Endothelial cell of umbilical vein (primary cell): ENCODE measurements around the gene PCDH9. TPM values are rescaled to one million over a fixed set of nuclear protein-coding genes. Genes with fewer than 3 reads are reported as not detected.

Experiments used
- BruUV-seq: library from RNA; stranded (reverse); fragments of 400-500 nt; replicated peaks from 2 replicates; lab custom pipeline; 2021; lab: Mats Ljungman, UMichigan
- CTCF ChIA-PET: fragments of 300-600, 350-600 bp; sonication (Branson Sonifier 250); formaldehyde crosslinking; loops from one replicate; lab custom pipeline; 2021; ENCODE audit warnings: antibody characterized with exemption, inconsistent platforms; lab: Charles Lee
- POLR2A ChIA-PET: fragments of 300-600, 350-600 bp; sonication (Branson Sonifier 250); formaldehyde crosslinking; loops from one replicate; lab custom pipeline; 2021; ENCODE audit warnings: antibody characterized with exemption, inconsistent platforms; lab: Charles Lee
- DNase-seq: peaks from one replicate; pipeline ENCODE4 v3.0.0-alpha.2; 2011; ENCODE audit warnings: low read depth, low spot score
- FAIRE-seq: peaks from 2 replicates; lab custom pipeline; 2011; peaks lifted over from hg19 to GRCh38; lab: Jason Lieb, UNC
- H2AFZ ChIP-seq: 2 replicates; pipeline ENCODE4 v1.6.0; 2012; ENCODE audit warnings: low read depth, low read length, control low read depth, inconsistent platforms
- H3K27ac ChIP-seq: 2 replicates; pipeline ENCODE4 v1.5.1; 2011; ENCODE audit warnings: low read depth, mild to moderate bottlenecking, control low read depth, low read length, moderate library complexity; ENCODE audit not compliant: insufficient read depth
- H3K27me3 ChIP-seq, 2 experiments: 2 replicates each; pipeline versions ENCODE4 v1.6.0 to v1.6.1; 2011; ENCODE audit warnings: low read length in 2 of 2, mixed read lengths in 1 of 2; ENCODE audit not compliant: control insufficient read depth in 2 of 2, insufficient read depth in 2 of 2
- H3K36me3 ChIP-seq, 2 experiments: 2 replicates in 1 of 2; 3 replicates in 1 of 2; pipeline ENCODE4 v1.5.1; 2011; ENCODE audit warnings: low read length in 2 of 2, mild to moderate bottlenecking in 1 of 2, moderate library complexity in 1 of 2; ENCODE audit not compliant: control insufficient read depth in 2 of 2, insufficient read depth in 2 of 2; ENCODE audit errors: extremely low read depth in 1 of 2
- H3K4me1 ChIP-seq: 3 replicates; pipeline ENCODE4 v1.5.1; 2011; ENCODE audit warnings: mild to moderate bottlenecking, low read length; ENCODE audit not compliant: control insufficient read depth, insufficient read depth; ENCODE audit errors: extremely low read depth
- H3K4me2 ChIP-seq: 2 replicates; pipeline ENCODE4 v1.6.1; 2011; ENCODE audit warnings: low read length, control low read depth, mixed read lengths; ENCODE audit not compliant: insufficient read depth
- H3K4me3 ChIP-seq, 3 experiments: fragments of 200-600 bp in 1 of 3; sonication (generic), shearing (Covaris generic) in 1 of 3; replicated peaks in 1 of 3; 2 replicates each; pipeline ENCODE4 v1.5.1; 2011 to 2016; ENCODE audit warnings: control low read depth in 3 of 3, low read length in 3 of 3, mild to moderate bottlenecking in 2 of 3, inconsistent platforms in 1 of 3, low read depth in 1 of 3, moderate library complexity in 1 of 3; ENCODE audit not compliant: insufficient read depth in 1 of 3
- H3K79me2 ChIP-seq: 2 replicates; pipeline ENCODE4 v1.6.0; 2012; ENCODE audit warnings: low read length, inconsistent platforms; ENCODE audit not compliant: control insufficient read depth, insufficient read depth
- H3K9ac ChIP-seq: replicated peaks from 2 replicates; pipeline ENCODE3; 2011; ENCODE audit warnings: low read length, control low read depth; ENCODE audit not compliant: insufficient read depth; ENCODE audit errors: extremely low read depth
- H3K9me1 ChIP-seq: replicated peaks from 3 replicates; pipeline ENCODE4 v1.6.0; 2011; ENCODE audit warnings: mild to moderate bottlenecking, low read length; ENCODE audit not compliant: control insufficient read depth, insufficient read depth; ENCODE audit errors: extremely low read depth
- H3K9me3 ChIP-seq: replicated peaks from 2 replicates; pipeline ENCODE4 v1.5.1; 2012; ENCODE audit warnings: low read length, inconsistent platforms; ENCODE audit not compliant: control insufficient read depth, insufficient read depth
- H4K20me1 ChIP-seq: replicated peaks from 2 replicates; pipeline ENCODE3; 2011; ENCODE audit warnings: mild to moderate bottlenecking, low read length; ENCODE audit not compliant: control insufficient read depth, insufficient read depth; ENCODE audit errors: extremely low read depth
- CTCF ChIP-seq, 2 donors: IDR thresholded peaks; 1 replicate in 1 of 2; 2 replicates in 1 of 2; pipeline ENCODE4 v1.5.1; 2011; ENCODE audit warnings: low read length in 2 of 2, mild to moderate bottlenecking in 2 of 2, moderate library complexity in 2 of 2, control low read depth in 1 of 2, inconsistent platforms in 1 of 2, low read depth in 1 of 2; ENCODE audit not compliant: insufficient read depth in 1 of 2; ENCODE audit errors: extremely low read depth in 1 of 2
- EZH2 ChIP-seq: IDR thresholded peaks from 2 replicates; pipeline ENCODE4 v1.6.1; 2012; ENCODE audit warnings: borderline replicate concordance, low read depth, mild to moderate bottlenecking, moderate library complexity, low read length, inconsistent platforms; ENCODE audit not compliant: severe bottlenecking
- FOS ChIP-seq: IDR thresholded peaks from 2 replicates; pipeline ENCODE4 v1.6.1; 2011; ENCODE audit warnings: mild to moderate bottlenecking, low read length, moderate library complexity, borderline replicate concordance; ENCODE audit not compliant: insufficient read depth
- GATA2 ChIP-seq: IDR thresholded peaks from 2 replicates; pipeline ENCODE4 v1.7.0; 2011; ENCODE audit warnings: low read depth, mild to moderate bottlenecking, moderate library complexity, mixed read lengths, low read length; ENCODE audit not compliant: insufficient read length, insufficient read depth
- JUN ChIP-seq: IDR thresholded peaks from 2 replicates; pipeline ENCODE4 v1.6.1; 2011; ENCODE audit warnings: borderline replicate concordance, low read depth; ENCODE audit not compliant: insufficient read length, insufficient read depth
- MYC ChIP-seq: IDR thresholded peaks from one replicate; pipeline ENCODE4 v1.6.1; 2011; ENCODE audit warnings: mild to moderate bottlenecking, low read depth, low read length
- POLR2A ChIP-seq: IDR thresholded peaks from 2 replicates; pipeline ENCODE4 v1.6.1; 2012; ENCODE audit warnings: low read depth, mild to moderate bottlenecking, control low read depth, low read length
- POLR2AphosphoS5 ChIP-seq: IDR thresholded peaks from 2 replicates; pipeline ENCODE4 v1.6.1; 2012; ENCODE audit warnings: low read depth, mild to moderate bottlenecking, control low read depth, low read length, moderate library complexity; ENCODE audit not compliant: insufficient read depth
- dilution Hi-C: fragments of 300-500 bp; cut with MboI; formaldehyde crosslinking; loops from one replicate; pipeline ENCODE4 v1.15.0; 2019; ENCODE audit warnings: low sequenced_read_pairs; ENCODE audit not compliant: extremely low pct_ligation_motif_present
- intact Hi-C: fragments of 100-400 bp; cut with micrococcal nuclease; formaldehyde crosslinking; loops from one replicate; pipeline ENCODE4 v1.10.0; 2022
- polyA plus RNA-seq, 4 experiments: library from polyadenylated mRNA; depleted of rRNA in 3 of 4; stranded (reverse) in 3 of 4; unstranded in 1 of 4; fragments of >200 nt; gene quantifications; 2 replicates each; pipeline versions ENCODE4 v1.2.1 to v1.2.3, GENCODE V29; 2011 to 2012; ENCODE audit warnings: missing spikeins in 1 of 4
- total RNA-seq: library from RNA; stranded (reverse); gene quantifications from 2 replicates; pipeline ENCODE4 v1.2.3, GENCODE V29; 2021
- TF ChIP-seq, protein P1 (sequence below): IDR thresholded peaks from 2 replicates; pipeline ENCODE4 v1.6.1; 2011; ENCODE audit not compliant: insufficient read depth, insufficient read length

PCDH9 gene
- total and polyA plus RNA-seq, 2 donors (not counting 3 experiments of a cell fraction or from before 2014, with no cell fraction given) = 1.1 to 5.2 TPM

DNA sequence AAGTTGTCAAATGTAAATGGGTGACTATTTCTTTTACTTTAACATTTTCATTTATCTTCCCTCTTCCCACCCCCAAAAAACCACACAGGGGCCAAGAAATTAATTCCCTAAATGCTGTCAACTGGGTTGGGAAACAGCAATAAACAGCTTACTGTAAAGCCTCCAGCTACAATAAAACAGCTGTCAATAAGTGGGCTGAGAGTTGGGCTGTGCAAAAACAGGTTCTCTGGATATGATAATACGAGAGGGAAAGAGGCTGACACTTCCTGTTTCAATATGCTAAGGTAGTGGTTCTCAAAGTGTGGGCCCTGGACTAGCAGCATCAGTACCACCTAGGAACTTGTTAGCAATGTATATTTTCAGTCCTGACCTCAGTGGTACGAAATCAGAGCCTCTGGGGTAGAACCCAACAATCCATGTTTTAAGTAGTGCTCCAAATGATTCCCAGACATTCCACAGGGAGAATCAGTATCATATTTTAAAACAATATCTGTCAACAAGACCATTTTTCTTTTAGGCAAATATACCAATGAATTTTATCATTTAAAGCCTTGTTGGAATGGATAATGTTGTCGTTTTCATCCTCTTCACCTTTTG lies 8.4 kb downstream of the PCDH9 start:
- no peak for DNase-seq
- Histone ChIP-seq H4K20me1 (no peaks in the 10 kb centered on the region), H3K36me3 (no peaks in the 10 kb centered on the region), H3K27ac (no peak overlapping the region), H3K4me1 (peaks cover 10% of the 10 kb centered on the region), H2AFZ (no peak overlapping the region), H3K9me1 (no peaks in the 10 kb centered on the region), H3K4me3 (no peak overlapping the region), H3K9me3 (no peaks in the 10 kb centered on the region), H3K27me3 (no peaks in the 10 kb centered on the region), H3K9ac (no peak overlapping the region), H3K79me2 (no peaks in the 10 kb centered on the region), H3K4me2 (no peak overlapping the region)
- intact Hi-C loops (loop anchor here (5.0 to 10.0 kb wide), 3 partner anchors 144 to 367 kb away; no protein-coding TSS in a partner anchor), dilution Hi-C loops (no loop called here)
- ChIA-PET CTCF (interaction anchor here (0.6 to 2.7 kb wide), 9 partner anchors 16 to 1585 kb away, joined by 3 to 18 read pairs (median 4); no protein-coding TSS in a partner anchor), POLR2A (no interaction called here)
- BruUV-seq = no TSS peak
- no peak for FAIRE-seq
- TF ChIP-seq POLR2A (no peak), CTCF (IDR thresholded peaks at IDR 0.05; ENCODE audit: extremely low read depth in 1 of 2, insufficient read depth in 1 of 2, low read depth in 1 of 2, low read length in 2 of 2) (no peak), EZH2 (no peak), POLR2AphosphoS5 (no peak), MYC (no peak), GATA2 (no peak), JUN (no peak), FOS (no peak)
- TF ChIP-seq, protein P1, sequence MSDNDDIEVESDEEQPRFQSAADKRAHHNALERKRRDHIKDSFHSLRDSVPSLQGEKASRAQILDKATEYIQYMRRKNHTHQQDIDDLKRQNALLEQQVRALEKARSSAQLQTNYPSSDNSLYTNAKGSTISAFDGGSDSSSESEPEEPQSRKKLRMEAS = no peak
